Effector CD4-positive, alpha-beta T cell (primary cell): ENCODE data around the gene ARHGEF39. TPM values are rescaled to one million over a fixed set of nuclear protein-coding genes. Genes with fewer than 3 reads are reported as not detected.
A peak's percentile ranks its signal among the peaks of the same experiment; 100 is the strongest.

ENCODE experiments used
- DNase-seq: peaks from one replicate; pipeline ENCODE4 v3.0.0-alpha.2; 2020
- total RNA-seq: gene quantifications from one replicate; lab custom pipeline; 2026; lab: John Stamatoyannopoulos, UW

Gene ARHGEF39
- not detected for total RNA-seq

GRCh38 chr9:35664531-35665470 is at the start of gene ARHGEF39:
TSS of gene ARHGEF39 (minus strand) at chr9:35665195. CDS start at chr9:35665169, 26 bp downstream.
- DNase-seq, result peak; percentile 43

- no peak for DNase-seq
Measured at GRCh38 chr9:35714123-35714522, 49.1 kb upstream of the ARHGEF39 start.

- no peak for DNase-seq
Measured at GRCh38 chr9:35713578-35713977, 48.6 kb upstream of the ARHGEF39 start.

- DNase-seq, result no peak
Measured at GRCh38 chr9:35712762-35713400, 47.9 kb upstream of the ARHGEF39 start.

GRCh38 chr9:35711501-35712428 is 46.8 kb upstream of the ARHGEF39 start:
- DNase-seq, result no peak

- DNase-seq, result no peak
Measured at GRCh38 chr9:35710818-35711500, 46.0 kb upstream of the ARHGEF39 start.

GRCh38 chr9:35708146-35708545 is 43.2 kb upstream of the ARHGEF39 start:
- no peak for DNase-seq

- no peak for DNase-seq
Measured at GRCh38 chr9:35706951-35707350, 42.0 kb upstream of the ARHGEF39 start.

- no peak for DNase-seq
Measured at GRCh38 chr9:35705836-35706430, 40.9 kb upstream of the ARHGEF39 start.

GRCh38 chr9:35705372-35705771 is 40.4 kb upstream of the ARHGEF39 start:
- DNase-seq, result no peak

- no peak for DNase-seq
Measured at GRCh38 chr9:35703906-35704672, 39.1 kb upstream of the ARHGEF39 start.

- DNase-seq, result no peak
Measured at GRCh38 chr9:35702696-35703095, 37.7 kb upstream of the ARHGEF39 start.

GRCh38 chr9:35700942-35701341 is 35.9 kb upstream of the ARHGEF39 start:
- DNase-seq, result no peak

GRCh38 chr9:35700031-35700430 is 35.0 kb upstream of the ARHGEF39 start:
- DNase-seq, result no peak

GRCh38 chr9:35698231-35698630 is 33.2 kb upstream of the ARHGEF39 start:
- DNase-seq, result no peak

GRCh38 chr9:35697486-35697885 is 32.5 kb upstream of the ARHGEF39 start:
- no peak for DNase-seq

GRCh38 chr9:35696520-35697215 is 31.7 kb upstream of the ARHGEF39 start:
- DNase-seq, result peak; percentile 50

- DNase-seq, result no peak
Measured at GRCh38 chr9:35695943-35696401, 31.0 kb upstream of the ARHGEF39 start.

- DNase-seq, result no peak
Measured at GRCh38 chr9:35691757-35692301, 26.8 kb upstream of the ARHGEF39 start.

GRCh38 chr9:35691334-35691650 is 26.3 kb upstream of the ARHGEF39 start:
- DNase-seq, result no peak
